HepG2 (cell line): ENCODE results near the gene METRN. TPM values are rescaled to one million over a fixed set of nuclear protein-coding genes. Genes with fewer than 3 reads are reported as not detected.

Source experiments
- ARHGAP35 ChIP-seq: sonication (generic); formaldehyde crosslinking; IDR thresholded peaks from 2 replicates; pipeline ENCODE4 v1.9.0; 2022; ENCODE audit warnings: mild to moderate bottlenecking, inconsistent platforms, moderate library complexity, missing genetic modification reagents, borderline replicate concordance
- BRF2 ChIP-seq: sonication (generic); formaldehyde crosslinking; IDR thresholded peaks from 2 replicates; pipeline ENCODE4 v1.8.1; 2022; ENCODE audit warnings: mild to moderate bottlenecking, missing genetic modification reagents
- DPF2 ChIP-seq: sonication (generic); formaldehyde crosslinking; IDR thresholded peaks from 2 replicates; pipeline ENCODE4 v1.4.0; 2020; ENCODE audit warnings: mild to moderate bottlenecking, low read depth, missing genetic modification reagents, borderline replicate concordance
- ESRRA ChIP-seq: sonication (generic); formaldehyde crosslinking; IDR thresholded peaks from 2 replicates; pipeline ENCODE4 v1.5.1; 2020; ENCODE audit warnings: mild to moderate bottlenecking, low read depth, missing genetic modification reagents
- JUNB ChIP-seq: sonication (generic); formaldehyde crosslinking; IDR thresholded peaks from 2 replicates; pipeline ENCODE4 v1.8.0; 2022; ENCODE audit warnings: missing genetic modification reagents, mild to moderate bottlenecking, borderline replicate concordance
- MTA1 ChIP-seq: sonication (generic); formaldehyde crosslinking; IDR thresholded peaks from 2 replicates; pipeline ENCODE4 v1.4.0; 2020; ENCODE audit warnings: missing genetic modification reagents, mild to moderate bottlenecking, borderline replicate concordance
- SRSF4 ChIP-seq: fragments of 200-400 bp; formaldehyde crosslinking; IDR thresholded peaks from one replicate; pipeline ENCODE4 v1.6.1; 2018; ENCODE audit warnings: mild to moderate bottlenecking, low read depth, low read length, moderate library complexity; ENCODE audit not compliant: poor library complexity, severe bottlenecking
- TBX3 ChIP-seq: fragments of 450-650 bp; IDR thresholded peaks from 2 replicates; pipeline ENCODE4 v1.6.1; 2017; ENCODE audit warnings: antibody characterized with exemption, mild to moderate bottlenecking, inconsistent platforms, borderline replicate concordance
- ZNF24 ChIP-seq: fragments of 450-650 bp; IDR thresholded peaks from 2 replicates; pipeline ENCODE4 v1.6.1; 2017; ENCODE audit warnings: antibody characterized with exemption, mild to moderate bottlenecking
- ZNF710 ChIP-seq: sonication (generic); formaldehyde crosslinking; IDR thresholded peaks from 2 replicates; pipeline ENCODE4 v1.5.0; 2020; ENCODE audit warnings: mild to moderate bottlenecking, missing genetic modification reagents, borderline replicate concordance
- ZNF879 ChIP-seq: sonication (generic); formaldehyde crosslinking; IDR thresholded peaks from 2 replicates; pipeline ENCODE4 v1.8.1; 2023; ENCODE audit warnings: missing genetic modification reagents
- polyA plus RNA-seq, 8 experiments: library from polyadenylated mRNA; depleted of rRNA in 3 of 8; stranded (reverse) in 7 of 8; unstranded in 1 of 8; fragments of >200 nt; fragmentation: Illumina TruSeq in 4 of 8; extraction: Trizol in 4 of 8; gene quantifications; 2 replicates each; pipeline versions ENCODE4 v1.2.1 to v1.2.3, GENCODE V29; 2011 to 2016; ENCODE audit warnings: low read depth in 4 of 8, missing spikeins in 1 of 8, mixed read lengths in 1 of 8; ENCODE audit not compliant: insufficient read depth in 1 of 8
- total RNA-seq, 5 experiments: library from RNA; depleted of rRNA; stranded (reverse); fragments of >200 nt; fragmentation: Illumina TruSeq; extraction: Trizol; gene quantifications; 2 replicates each; pipeline ENCODE4 v1.2.3, GENCODE V29; 2016; ENCODE audit warnings: low read depth in 1 of 5
- TF ChIP-seq, protein P1 (sequence below): sonication (generic); formaldehyde crosslinking; IDR thresholded peaks from 2 replicates; pipeline ENCODE4 v1.4.0; 2020; ENCODE audit warnings: missing genetic modification reagents
- TF ChIP-seq, protein P2 (sequence below): sonication (generic); formaldehyde crosslinking; IDR thresholded peaks from 2 replicates; pipeline ENCODE4; 2020; ENCODE audit warnings: missing genetic modification reagents, mild to moderate bottlenecking, borderline replicate concordance
- TF ChIP-seq, protein P3 (sequence below): sonication (generic); formaldehyde crosslinking; IDR thresholded peaks from 2 replicates; pipeline ENCODE4 v1.4.0; 2020; ENCODE audit warnings: missing genetic modification reagents, borderline replicate concordance

METRN gene
- total and polyA plus RNA-seq, 2 of the 13 experiments (the other 11 are each of a cell fraction or from before 2014, with no cell fraction given) = 25.5 to 46.1 TPM

DNA sequence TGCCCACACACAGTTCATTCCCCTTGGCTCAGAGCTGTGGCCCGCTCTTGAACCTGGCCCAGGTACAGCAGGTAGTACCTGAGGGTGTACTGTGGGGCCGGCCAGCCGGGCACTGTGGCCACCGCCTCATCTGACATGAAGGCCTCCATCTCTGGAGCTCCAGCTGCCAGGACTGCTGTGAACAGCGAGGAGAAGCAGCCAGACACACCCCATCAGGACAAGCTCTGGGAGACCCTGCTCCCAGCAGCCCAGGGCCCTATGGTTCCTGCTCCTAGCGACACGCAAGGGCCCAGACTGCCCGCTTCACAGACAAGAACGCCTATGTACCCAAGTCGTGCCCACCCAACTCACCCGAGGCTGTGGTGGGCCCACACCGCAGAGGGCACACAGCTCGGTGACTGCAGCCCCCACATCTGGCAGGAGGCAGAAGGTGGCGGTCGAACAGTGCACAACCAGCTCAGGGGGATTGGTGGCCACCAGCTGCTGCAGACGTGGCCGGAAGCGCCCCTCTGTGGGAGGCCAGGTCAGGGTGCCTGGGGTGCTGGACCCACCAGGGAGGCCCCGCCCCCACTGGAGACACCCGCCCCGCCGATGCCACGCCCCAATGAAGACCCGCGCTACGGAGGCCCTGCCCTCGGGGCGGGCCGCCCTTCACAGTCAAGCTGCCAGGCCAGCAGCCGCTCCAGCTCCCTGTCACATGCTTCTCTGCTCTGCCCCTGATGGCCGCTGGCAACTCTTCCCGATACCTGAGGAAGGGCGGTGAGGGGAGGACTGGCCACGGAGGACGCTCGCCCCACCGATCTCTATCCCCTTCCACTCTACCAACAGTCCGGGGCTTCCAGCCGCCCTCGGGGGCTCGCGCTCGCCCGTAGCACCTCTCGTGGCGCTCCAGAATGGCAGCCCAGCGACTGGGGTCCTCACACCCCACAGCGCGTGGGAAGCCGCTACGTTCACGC, 35.8 kb upstream of the METRN start (continued):
- no peak for TF ChIP-seq TBX3
- no peak for TF ChIP-seq ESRRA (CRISPR knock-in tag)
- TF ChIP-seq, protein P1, sequence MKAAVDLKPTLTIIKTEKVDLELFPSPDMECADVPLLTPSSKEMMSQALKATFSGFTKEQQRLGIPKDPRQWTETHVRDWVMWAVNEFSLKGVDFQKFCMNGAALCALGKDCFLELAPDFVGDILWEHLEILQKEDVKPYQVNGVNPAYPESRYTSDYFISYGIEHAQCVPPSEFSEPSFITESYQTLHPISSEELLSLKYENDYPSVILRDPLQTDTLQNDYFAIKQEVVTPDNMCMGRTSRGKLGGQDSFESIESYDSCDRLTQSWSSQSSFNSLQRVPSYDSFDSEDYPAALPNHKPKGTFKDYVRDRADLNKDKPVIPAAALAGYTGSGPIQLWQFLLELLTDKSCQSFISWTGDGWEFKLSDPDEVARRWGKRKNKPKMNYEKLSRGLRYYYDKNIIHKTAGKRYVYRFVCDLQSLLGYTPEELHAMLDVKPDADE = no peak
- no peak for TF ChIP-seq SRSF4
- TF ChIP-seq MTA1 (CRISPR knock-in tag) = 0 out of 2 replicates have a peak, but pooled peaks have one; percentile 43
- no peak for TF ChIP-seq ARHGAP35 (CRISPR knock-in tag)
- TF ChIP-seq BRF2 (CRISPR knock-in tag) = no peak
- TF ChIP-seq JUNB (CRISPR knock-in tag) = no peak
- no peak for TF ChIP-seq ZNF24
- no peak for TF ChIP-seq ZNF879 (CRISPR knock-in tag)
- TF ChIP-seq, protein P2, sequence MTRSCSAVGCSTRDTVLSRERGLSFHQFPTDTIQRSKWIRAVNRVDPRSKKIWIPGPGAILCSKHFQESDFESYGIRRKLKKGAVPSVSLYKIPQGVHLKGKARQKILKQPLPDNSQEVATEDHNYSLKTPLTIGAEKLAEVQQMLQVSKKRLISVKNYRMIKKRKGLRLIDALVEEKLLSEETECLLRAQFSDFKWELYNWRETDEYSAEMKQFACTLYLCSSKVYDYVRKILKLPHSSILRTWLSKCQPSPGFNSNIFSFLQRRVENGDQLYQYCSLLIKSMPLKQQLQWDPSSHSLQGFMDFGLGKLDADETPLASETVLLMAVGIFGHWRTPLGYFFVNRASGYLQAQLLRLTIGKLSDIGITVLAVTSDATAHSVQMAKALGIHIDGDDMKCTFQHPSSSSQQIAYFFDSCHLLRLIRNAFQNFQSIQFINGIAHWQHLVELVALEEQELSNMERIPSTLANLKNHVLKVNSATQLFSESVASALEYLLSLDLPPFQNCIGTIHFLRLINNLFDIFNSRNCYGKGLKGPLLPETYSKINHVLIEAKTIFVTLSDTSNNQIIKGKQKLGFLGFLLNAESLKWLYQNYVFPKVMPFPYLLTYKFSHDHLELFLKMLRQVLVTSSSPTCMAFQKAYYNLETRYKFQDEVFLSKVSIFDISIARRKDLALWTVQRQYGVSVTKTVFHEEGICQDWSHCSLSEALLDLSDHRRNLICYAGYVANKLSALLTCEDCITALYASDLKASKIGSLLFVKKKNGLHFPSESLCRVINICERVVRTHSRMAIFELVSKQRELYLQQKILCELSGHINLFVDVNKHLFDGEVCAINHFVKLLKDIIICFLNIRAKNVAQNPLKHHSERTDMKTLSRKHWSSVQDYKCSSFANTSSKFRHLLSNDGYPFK (CRISPR knock-in tag) = no peak
- TF ChIP-seq DPF2 (CRISPR knock-in tag) = no peak
- TF ChIP-seq, protein P3, sequence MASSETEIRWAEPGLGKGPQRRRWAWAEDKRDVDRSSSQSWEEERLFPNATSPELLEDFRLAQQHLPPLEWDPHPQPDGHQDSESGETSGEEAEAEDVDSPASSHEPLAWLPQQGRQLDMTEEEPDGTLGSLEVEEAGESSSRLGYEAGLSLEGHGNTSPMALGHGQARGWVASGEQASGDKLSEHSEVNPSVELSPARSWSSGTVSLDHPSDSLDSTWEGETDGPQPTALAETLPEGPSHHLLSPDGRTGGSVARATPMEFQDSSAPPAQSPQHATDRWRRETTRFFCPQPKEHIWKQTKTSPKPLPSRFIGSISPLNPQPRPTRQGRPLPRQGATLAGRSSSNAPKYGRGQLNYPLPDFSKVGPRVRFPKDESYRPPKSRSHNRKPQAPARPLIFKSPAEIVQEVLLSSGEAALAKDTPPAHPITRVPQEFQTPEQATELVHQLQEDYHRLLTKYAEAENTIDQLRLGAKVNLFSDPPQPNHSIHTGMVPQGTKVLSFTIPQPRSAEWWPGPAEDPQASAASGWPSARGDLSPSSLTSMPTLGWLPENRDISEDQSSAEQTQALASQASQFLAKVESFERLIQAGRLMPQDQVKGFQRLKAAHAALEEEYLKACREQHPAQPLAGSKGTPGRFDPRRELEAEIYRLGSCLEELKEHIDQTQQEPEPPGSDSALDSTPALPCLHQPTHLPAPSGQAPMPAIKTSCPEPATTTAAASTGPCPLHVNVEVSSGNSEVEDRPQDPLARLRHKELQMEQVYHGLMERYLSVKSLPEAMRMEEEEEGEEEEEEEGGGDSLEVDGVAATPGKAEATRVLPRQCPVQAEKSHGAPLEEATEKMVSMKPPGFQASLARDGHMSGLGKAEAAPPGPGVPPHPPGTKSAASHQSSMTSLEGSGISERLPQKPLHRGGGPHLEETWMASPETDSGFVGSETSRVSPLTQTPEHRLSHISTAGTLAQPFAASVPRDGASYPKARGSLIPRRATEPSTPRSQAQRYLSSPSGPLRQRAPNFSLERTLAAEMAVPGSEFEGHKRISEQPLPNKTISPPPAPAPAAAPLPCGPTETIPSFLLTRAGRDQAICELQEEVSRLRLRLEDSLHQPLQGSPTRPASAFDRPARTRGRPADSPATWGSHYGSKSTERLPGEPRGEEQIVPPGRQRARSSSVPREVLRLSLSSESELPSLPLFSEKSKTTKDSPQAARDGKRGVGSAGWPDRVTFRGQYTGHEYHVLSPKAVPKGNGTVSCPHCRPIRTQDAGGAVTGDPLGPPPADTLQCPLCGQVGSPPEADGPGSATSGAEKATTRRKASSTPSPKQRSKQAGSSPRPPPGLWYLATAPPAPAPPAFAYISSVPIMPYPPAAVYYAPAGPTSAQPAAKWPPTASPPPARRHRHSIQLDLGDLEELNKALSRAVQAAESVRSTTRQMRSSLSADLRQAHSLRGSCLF = no peak
- no peak for TF ChIP-seq ZNF710 (CRISPR knock-in tag)
